DMS153 (cell line): ENCODE measurements around the gene SRP14.

ENCODE experiments used
- DNase-seq: peaks from one replicate; lab custom pipeline; 2025; lab: John Stamatoyannopoulos, UW

SRP14 gene

DNA sequence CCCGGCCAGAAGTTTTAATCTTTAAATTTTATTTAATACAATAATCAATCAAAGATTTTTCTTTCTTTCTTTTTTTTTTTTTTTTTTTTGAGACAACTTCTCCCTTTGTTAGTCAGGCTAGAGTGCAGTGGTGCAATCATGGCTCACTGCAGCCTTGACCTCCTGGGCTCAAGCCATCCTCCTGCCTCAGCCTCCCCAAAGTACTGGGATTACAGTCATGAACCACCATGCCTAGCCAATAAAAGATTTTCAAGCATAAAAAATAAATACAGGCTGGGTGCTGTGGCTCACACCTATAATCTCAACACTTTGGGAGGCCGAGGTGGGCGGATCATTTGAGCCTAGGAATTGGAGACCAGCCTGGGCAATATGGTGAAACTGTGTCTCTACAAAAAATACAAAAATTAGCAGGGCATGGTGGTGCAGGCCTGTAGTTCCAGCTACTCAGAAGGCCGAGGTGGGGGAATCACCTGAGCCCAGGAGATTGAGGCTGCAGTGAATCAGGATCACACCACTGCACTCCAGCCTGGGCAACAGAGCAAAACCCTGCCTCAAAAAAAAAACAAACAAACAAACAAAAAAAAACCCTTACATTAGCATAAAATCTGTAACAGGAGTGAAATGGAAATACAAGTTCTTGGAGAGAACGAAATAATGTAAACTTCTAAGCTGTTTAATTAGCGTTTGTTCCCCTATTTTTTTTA lies 29.1 kb upstream of the SRP14 start:
- no peak for DNase-seq

DNA sequence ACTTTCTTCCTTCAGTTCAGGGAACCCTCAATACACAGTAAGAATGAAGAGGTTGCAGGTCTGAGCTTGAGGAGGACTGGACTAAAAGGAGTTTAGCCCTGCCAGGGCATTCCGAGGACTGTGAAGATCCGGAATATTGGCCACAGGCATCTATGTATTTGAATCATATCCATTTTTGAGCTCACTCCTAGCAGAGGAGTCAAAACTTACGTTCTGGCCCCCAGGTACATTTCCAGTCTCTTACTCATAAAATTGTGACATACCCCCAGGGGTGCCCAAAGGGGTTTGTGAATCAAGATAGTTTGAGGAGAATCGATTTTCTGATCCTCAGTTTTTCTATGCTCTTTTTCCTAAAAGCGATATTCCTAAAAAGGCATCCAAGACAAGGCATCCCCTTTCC lies 27.6 kb upstream of the SRP14 start:
- no peak for DNase-seq

DNA sequence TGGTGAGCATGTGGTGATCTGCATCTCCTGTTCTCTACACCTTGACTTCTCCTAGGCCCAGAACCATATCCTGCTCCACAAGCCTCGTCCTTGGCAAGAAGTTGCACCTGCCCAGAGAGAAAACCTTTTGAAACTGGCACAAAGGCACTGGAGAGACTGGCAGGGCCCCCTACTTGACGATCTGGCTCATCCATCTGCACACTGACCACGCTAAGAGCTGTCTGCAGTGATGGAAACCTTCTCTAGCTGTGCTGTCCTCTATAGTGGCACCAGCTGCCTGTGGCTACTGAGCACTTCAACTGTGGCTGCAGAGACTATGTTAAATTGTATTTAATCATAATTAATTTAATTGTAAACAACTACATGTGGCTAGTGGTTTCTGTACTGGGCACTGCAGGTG lies 26.2 kb upstream of the SRP14 start:
- no peak for DNase-seq

DNA sequence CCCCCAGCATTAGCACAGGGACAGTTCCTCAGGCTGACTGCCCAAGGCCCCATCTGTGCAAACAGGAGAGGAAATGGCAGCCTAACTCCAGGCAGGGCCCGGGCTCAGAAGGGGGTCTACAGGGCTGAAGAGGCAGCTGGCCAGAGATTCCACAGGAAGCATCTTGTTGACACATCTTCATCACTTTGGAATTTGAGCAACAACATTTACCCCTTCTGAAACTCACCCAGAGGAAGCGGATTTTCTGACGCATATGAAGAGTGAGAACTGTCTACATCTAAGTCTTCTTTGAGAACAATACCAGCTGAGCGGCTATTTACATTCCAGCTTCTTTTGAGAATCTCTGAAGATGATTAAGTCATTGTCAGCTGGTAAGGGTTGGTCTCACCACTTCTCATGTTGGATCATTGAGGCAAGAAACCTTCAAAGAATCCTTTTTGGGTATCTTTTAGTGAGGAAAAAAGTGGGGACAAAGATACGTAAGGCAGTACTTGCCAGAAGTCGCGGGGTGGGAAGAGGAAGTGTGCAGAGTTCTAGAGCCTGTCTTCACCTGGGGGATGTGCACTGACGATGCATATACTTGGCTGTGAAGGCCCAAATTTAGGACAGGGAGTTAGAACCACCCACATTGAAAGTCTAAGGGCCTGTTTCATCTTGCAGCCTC lies 25.4 kb upstream of the SRP14 start:
- no peak for DNase-seq

GRCh38 chr15:40063563-40064011 lies 24.6 kb upstream of the SRP14 start:
- no peak for DNase-seq

- DNase-seq = no peak
Measured at GRCh38 chr15:40062816-40063562, 24.0 kb upstream of the SRP14 start.

- no peak for DNase-seq
Measured at GRCh38 chr15:40061212-40061901, 22.4 kb upstream of the SRP14 start.

DNA sequence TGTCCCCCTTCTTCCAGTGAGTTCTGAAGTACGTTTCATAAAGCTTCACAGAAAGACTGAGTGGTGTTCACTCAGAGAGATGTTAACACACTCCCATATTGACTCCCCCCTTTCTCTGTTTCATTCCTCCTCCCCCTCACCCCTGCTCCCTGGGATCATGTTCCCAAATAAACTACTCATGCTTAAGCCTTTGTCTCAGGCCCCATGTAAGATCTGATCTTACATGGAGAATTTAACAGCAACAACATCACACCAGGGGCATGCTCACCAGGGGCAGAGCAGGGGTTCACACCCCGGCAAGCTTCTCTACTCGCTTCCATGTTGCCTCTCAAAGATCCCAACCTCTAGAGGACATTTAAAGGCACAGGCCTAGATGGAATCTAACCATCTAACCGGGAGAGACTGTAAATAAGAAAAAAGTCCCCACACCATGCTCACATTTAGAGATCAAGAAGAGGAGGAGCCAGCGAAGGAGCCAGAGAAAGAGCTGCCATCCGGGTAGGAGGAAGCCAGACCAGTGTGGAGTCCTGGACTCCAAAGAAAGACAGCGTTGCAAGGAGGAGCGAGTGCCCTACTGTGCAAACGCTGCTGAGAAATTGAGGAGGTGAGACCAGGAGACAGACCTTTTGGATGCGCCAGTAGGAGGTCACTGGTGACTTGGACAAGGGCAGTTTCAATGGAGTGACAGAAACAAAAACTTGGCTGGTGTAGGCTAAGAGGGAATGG lies 21.4 kb upstream of the SRP14 start:
- no peak for DNase-seq

- no peak for DNase-seq
Measured at GRCh38 chr15:40059821-40060220, 20.8 kb upstream of the SRP14 start.

GRCh38 chr15:40058476-40059140 lies 19.6 kb upstream of the SRP14 start:
- DNase-seq = no peak

DNA sequence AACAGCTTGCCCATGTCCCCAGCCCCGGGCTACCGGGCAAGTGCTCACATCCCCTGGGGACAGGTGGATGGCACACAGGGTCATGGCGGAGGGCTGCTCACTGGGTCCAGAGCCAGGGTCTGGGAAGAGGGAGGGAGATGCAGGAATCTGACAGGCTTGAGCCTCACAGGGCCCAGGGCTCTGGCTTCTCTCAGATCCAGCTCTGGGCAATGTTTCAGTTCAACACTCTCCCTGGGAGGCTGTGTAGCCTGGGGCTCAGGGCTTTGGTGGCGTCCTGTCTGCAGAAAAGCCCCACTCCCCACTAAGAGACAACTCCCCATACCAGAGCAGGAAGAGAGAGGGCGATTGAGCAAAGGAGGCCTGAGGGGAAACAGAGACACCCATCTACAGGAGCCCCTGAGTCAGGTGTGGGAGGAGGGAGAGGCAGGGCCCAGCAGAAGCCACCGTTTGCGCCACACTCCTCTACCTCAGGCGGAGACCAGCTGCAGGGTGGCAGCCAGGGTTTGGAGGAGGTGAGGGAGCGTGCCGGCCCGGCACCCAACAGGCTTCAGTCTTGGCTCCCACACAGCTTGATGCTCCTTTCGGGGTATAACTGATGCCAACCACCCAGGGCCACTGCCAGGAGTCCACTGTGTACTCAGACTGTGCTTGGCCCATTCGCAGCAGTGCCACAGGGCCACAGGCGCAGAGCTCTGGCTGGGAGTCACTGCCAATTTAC lies 16.8 kb upstream of the SRP14 start:
- DNase-seq = no peak

DNA sequence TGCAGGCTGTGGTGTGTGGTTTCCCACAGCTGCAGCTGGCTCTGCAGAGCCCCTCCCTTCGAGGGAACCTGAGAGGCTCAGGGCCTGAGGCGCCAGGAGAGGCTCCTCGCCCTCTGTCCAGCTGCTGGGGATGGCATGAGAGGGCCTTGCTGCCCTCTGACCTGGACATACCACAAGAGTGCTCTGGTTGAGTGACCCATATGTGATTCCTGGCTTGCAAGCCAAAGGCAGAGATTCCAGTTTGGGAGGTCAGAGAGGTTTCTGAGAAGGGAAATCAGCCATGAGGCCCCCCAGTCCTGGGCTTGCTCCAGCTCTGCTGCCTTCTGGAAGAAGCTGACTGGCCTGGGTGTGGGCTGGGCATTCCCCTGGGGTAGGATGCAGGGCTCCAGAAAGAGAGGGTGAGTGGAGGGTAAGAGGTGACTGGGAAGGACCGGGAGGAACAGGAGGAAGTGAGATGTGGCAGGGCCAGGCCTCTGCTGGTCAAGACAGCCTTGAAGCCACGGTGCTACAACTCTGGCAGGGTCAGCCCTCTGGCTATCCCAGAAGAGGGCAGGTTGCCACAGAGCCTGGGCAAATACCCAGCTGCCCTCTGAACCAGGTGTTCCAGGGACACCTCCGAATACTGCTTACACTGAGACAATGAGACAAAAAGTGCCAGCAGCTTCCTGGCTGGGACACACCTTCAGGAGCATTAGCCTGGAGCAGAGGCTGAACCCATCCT lies 16.0 kb upstream of the SRP14 start:
- peak; percentile 25 for DNase-seq

- DNase-seq = no peak
Measured at GRCh38 chr15:40054605-40054854, 15.5 kb upstream of the SRP14 start.

GRCh38 chr15:40053831-40054604 lies 15.0 kb upstream of the SRP14 start:
- no peak for DNase-seq

DNA sequence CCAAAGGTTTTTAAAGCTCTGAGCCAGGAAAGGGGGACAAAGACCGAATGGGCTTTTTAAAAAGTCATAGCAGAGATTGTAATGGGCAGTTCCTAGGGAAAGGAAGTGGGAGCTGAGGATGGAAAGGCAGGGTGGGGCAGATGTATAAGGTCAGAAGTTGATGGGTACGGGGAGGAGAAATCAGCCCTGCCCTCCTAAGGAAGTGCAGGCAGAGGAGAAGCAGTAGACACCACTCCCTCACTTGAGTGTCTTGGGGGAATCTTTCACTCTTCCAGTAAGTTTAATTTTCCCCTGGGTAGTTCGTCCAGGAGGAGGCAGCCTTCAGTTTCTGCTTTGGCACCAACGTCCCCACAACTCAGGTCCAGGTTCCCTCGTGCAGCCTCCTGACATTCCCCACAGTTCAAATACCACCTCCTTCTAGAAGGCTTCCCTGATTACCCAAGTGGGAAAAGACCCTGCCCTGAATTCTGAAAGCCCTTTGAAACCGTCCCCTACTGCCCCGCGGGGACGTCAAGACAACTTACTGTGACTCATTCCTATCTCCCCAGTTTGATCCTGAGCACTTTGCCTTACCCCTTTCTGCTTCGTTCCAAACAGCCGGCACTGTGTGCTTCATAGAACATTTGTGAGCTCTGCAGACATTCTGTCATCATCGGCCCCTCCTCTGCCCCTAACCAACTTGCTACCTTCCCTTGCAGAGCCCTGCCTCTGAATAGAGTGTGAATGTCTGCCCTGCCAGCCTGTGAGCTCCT lies 14.3 kb upstream of the SRP14 start:
- no peak for DNase-seq

DNA sequence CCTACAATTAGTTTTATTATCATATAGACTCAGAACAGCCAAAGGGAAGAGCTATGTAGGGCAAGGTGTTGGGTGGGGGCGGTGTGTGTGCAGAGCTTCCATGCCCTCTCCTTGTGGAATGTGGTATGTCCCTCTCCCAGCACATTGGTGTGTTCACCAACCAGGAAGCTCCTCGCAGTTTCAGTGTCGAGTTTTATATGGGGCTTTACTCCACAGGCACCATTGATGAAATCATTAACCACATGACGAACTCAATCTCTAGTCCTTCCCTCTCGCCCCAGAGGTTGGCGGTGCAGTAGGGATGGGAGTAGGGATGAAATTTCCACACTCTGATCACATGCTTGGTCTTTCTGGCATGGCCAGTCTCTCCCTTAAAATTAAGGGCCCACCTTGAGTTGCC lies 13.6 kb upstream of the SRP14 start:
- DNase-seq = no peak

DNA sequence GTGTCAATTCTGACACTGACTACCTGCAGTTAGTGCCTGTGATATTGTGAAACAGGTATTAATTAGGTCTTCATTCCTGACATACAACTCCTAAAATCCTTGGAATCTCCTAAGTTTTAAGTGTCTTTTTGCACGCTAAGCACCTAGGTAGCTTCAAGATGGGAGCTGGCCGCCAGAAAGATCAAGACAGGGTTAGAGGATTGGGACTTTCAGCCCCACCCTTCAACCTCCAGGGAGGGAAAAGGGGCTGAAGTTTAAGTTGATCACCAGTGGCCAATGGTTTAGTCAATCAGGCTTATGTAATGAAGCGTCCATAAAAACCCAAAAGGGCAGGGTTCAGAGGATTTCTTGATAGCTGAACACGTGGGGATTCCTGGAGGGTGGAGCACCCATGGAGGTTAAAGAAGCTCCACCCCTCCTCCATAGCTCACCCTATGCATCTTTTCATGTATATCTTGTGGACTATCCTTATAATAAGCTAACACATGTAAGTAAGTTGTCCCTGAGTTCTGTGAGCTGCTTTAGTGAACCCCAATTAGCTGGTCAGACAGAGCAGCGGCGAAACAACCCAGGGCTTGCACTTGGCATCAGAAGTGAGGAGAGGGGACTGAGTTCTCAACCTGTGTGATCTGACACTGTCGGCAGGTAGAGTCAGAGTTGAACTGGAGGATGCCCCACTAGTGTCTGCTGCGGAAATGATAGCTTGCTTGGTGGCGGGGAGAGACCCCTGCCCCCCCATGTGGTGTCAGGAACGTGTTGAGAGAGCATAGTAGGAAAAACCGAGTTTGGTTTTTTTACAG lies 12.8 kb upstream of the SRP14 start:
- DNase-seq = no peak
